ENCODE data around the gene LIMS2. TPM values are rescaled to one million over a fixed set of nuclear protein-coding genes. Genes with fewer than 3 reads are reported as not detected.

The LIMS2 gene
- total and polyA plus RNA-seq, 2 of the 8 experiments (the other 6 are each of a cell fraction or from before 2014, with no cell fraction given): 3.3 to 4.8 TPM

GRCh38 chr2:127704641-127705390 lies 29.5 kb upstream of the LIMS2 start (continued):
- TF ChIP-seq JUN (IDR thresholded peaks at IDR 0.05; ENCODE audit: low read depth, low read length): no peak
